Thyroid gland (tissue), 4 donors: ENCODE results near the gene FAM181B. TPM values are rescaled to one million over a fixed set of nuclear protein-coding genes. Genes with fewer than 3 reads are reported as not detected.

Experiments used
- DNase-seq, 2 donors: peaks; one replicate each; pipeline ENCODE4 v3.0.0-alpha.2; 2019
- H3K27ac ChIP-seq, 3 donors: fragments of 200-600 bp; sonication (generic); 1 replicate in 2 of 3; 2 replicates in 1 of 3; pipeline ENCODE4 v1.5.1; 2016 to 2019; ENCODE audit warnings: mild to moderate bottlenecking in 1 of 3, moderate library complexity in 1 of 3
- H3K27me3 ChIP-seq: fragments of 200-600 bp; sonication (generic); one replicate; pipeline ENCODE4 v1.5.1; 2019
- H3K36me3 ChIP-seq, 2 donors: fragments of 200-600 bp; sonication (generic); one replicate each; pipeline ENCODE4 v1.5.1; 2016 to 2019
- H3K4me1 ChIP-seq, 2 donors: fragments of 200-600 bp; sonication (generic); one replicate each; pipeline ENCODE4 v1.5.1; 2017 to 2019
- H3K4me3 ChIP-seq, 3 donors: fragments of 200-600 bp; sonication (generic); replicated peaks in 1 of 3; 1 replicate in 2 of 3; 2 replicates in 1 of 3; pipeline ENCODE4 v1.5.1; 2016; ENCODE audit warnings: mild to moderate bottlenecking in 1 of 3
- H3K9me3 ChIP-seq: fragments of 200-600 bp; sonication (generic); one replicate; pipeline ENCODE4 v1.5.1; 2017
- POLR2A ChIP-seq, 2 donors: fragments of 450-650 bp; IDR thresholded peaks; one replicate each; pipeline ENCODE4 v1.6.1; 2017; ENCODE audit warnings: antibody characterized with exemption in 2 of 2, mild to moderate bottlenecking in 2 of 2, moderate library complexity in 1 of 2
- WGBS, 2 donors: methylation state at CpG; one replicate each; pipeline ENCODE4 v1.1.5; 2017; 5-methylcytosine and 5-hydroxymethylcytosine counted together
- intact Hi-C: fragments of 100-400 bp; cut with DNase I; formaldehyde crosslinking; loops from one replicate; pipeline ENCODE4 v1.15.1; 2023
- total RNA-seq, 4 donors: library from RNA; depleted of rRNA; stranded (reverse); fragments of >200 nt; gene quantifications; one replicate each; pipeline ENCODE4 v1.2.3, GENCODE V29; 2016
- TF ChIP-seq, protein P1 (sequence below), 6 experiments: fragments of 200-600 bp in 3 of 6; fragments of 450-650 bp in 3 of 6; sonication (generic) in 3 of 6; IDR thresholded peaks; one replicate each; pipeline ENCODE4 v1.5.1; 2016 to 2019; ENCODE audit warnings: antibody characterized with exemption in 6 of 6, mild to moderate bottlenecking in 2 of 6, inconsistent platforms in 1 of 6, moderate library complexity in 1 of 6

Gene FAM181B
- total RNA-seq, 4 donors from 2014 or later = 0.94 to 5.1 (median 1.5) TPM

DNA sequence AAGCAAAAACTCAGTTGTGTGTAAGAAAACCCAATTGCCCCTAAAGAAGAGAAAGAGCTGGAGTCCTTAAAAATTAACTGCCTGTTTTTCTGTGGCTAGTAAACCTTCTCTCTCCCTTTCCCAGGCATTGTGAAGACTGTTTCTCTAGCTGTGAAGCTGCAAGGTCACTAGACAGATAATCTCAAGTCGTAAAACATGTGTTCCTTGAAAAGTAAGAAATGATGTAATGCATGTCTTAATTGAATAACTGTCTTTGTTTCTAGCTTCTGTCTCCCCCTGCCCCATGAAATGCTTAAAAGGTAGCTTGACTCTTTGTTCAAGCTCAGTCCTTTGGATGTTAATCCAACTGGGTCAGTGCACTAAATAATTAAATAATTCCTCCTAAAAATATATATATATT lies 29.5 kb upstream of the FAM181B start:
- TF ChIP-seq, protein P1, sequence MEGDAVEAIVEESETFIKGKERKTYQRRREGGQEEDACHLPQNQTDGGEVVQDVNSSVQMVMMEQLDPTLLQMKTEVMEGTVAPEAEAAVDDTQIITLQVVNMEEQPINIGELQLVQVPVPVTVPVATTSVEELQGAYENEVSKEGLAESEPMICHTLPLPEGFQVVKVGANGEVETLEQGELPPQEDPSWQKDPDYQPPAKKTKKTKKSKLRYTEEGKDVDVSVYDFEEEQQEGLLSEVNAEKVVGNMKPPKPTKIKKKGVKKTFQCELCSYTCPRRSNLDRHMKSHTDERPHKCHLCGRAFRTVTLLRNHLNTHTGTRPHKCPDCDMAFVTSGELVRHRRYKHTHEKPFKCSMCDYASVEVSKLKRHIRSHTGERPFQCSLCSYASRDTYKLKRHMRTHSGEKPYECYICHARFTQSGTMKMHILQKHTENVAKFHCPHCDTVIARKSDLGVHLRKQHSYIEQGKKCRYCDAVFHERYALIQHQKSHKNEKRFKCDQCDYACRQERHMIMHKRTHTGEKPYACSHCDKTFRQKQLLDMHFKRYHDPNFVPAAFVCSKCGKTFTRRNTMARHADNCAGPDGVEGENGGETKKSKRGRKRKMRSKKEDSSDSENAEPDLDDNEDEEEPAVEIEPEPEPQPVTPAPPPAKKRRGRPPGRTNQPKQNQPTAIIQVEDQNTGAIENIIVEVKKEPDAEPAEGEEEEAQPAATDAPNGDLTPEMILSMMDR (IDR thresholded peaks at IDR 0.05) = no peak
- TF ChIP-seq POLR2A (IDR thresholded peaks at IDR 0.05) = no peak
- Histone ChIP-seq H3K27me3 (no peaks in the 10 kb centered on the region), H3K4me1 (no peaks in the 10 kb centered on the region), H3K36me3 (no peaks in the 10 kb centered on the region), H3K27ac (no peak overlapping the region), H3K4me3 (no peak overlapping the region), H3K9me3 (no peaks in the 10 kb centered on the region)
- intact Hi-C loops = no loop called here
- WGBS, 2 donors = 81 to 88% methylated on average over 1 of the region's 1 CpG
- no peak for DNase-seq

DNA sequence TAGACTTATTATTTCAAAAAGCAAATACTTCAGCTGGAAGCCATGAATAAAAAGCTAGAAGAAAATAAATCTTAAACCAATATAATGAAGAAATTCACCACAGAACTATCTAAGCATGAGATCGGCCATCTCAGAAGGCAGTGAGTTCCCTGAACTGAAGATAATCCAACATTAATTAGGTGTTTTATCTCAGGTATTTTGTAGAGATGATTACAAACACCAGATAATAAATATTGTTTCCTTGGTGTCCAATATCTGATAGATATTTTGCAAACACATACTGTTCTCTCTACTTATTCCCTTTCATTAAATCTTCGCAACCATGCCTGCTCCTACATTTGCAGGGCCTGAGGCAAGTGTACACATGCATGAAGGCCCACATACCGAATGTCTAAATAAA lies 26.0 kb upstream of the FAM181B start:
- Histone ChIP-seq H3K4me1 (peaks cover under 1 to 6% of the 10 kb centered on the region in 2 donors), H3K4me3 (no peak overlapping the region), H3K27ac (no peak overlapping the region), H3K36me3 (no peaks in the 10 kb centered on the region), H3K9me3 (no peaks in the 10 kb centered on the region), H3K27me3 (no peaks in the 10 kb centered on the region)
- no peak for TF ChIP-seq POLR2A (IDR thresholded peaks at IDR 0.05)
- TF ChIP-seq, protein P1 (IDR thresholded peaks at IDR 0.05) = no peak
- intact Hi-C loops = no loop called here
- no peak for DNase-seq
- WGBS, 2 donors = 95% methylated on average over 3 of the region's 3 CpGs

DNA sequence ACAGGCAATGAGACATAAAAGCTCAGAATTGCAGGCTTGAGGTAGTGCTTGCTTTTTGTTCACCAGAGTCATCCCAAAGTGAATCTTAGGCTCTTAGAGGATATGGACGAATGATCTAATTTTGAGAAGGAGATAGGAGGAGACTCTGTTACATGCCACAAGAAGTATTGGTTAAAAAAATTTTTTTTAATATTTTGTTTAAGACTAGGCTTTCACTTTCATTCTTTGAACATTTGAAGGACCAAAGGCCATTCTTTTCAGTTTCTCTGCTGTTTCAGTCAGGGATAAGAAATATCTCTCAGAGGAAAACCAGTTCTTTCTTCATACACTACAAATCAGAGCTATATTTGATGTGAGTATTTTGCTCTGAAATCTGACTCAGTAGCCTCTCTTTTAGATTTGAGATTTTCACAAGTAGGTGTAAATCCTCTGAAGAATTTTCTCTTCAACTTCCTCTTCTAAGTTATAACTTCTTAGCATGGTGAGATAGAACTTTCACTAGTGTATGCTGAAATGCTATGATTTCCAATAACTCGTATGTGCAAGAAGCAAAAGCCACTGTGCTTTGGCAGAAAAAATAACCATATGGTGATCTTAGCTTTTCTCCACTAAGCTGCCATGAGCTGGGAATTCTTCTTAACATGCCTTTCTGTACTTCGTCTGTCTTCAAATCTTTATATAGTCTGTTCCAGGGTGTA lies 24.1 kb upstream of the FAM181B start:
- no peaks in the 10 kb centered on the region for H3K36me3 ChIP-seq
- H3K4me1 ChIP-seq = peaks cover 10 to 14% of the 10 kb centered on the region in 2 donors
- intact Hi-C loops = no loop called here
- WGBS, 2 donors = 73 to 82% methylated on average over 3 of the region's 3 CpGs
- H3K27me3 ChIP-seq = no peaks in the 10 kb centered on the region
- no peak for TF ChIP-seq POLR2A (IDR thresholded peaks at IDR 0.05)
- TF ChIP-seq, protein P1 (IDR thresholded peaks at IDR 0.05) = no peak
- H3K4me3 ChIP-seq = no peak overlapping the region
- H3K27ac ChIP-seq = no peak overlapping the region
- DNase-seq = no peak
- H3K9me3 ChIP-seq = no peaks in the 10 kb centered on the region

DNA sequence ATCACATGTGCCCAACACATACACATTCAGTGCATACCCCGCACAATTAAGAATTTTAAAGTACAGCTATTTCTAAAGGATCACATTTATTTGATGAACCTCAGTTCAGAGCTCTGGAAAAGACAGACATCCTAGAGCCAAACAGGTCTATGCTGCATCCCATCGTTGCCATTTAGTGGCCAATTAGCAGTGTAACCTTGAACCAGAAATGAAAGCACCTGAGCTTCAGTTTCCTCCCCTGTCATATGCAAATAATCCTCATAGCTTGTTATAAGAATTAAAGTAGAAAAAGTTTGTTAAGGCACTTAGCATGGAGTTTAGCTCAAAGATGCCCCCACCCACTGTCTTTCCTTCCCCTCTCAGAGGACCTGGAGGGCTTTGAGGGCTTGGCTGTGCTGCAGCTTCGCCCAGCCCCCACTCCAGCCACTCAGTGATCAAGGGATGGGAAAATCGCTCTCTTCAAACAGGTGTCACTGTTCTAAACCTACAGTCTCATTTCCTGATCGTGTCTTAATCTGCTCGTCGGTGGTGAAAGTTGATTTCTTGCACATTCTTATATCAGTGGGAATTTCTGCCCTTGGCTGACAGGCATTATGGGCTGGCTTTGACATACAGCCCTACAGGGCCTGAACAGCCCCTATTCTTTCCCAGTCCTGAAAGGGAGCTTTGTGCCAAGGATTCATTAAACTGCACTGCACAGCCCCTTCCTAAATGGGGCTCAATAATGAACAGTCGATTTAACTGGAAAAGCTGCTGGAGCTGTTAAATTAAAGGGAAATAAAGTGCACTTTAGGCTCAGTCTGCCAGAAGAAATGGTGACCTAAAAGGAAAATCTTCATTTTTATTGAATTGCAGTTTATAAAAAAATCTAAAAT lies 23.3 kb upstream of the FAM181B start:
- intact Hi-C loops = no loop called here
- Histone ChIP-seq H3K4me3 (no peak overlapping the region), H3K27ac (no peak overlapping the region), H3K4me1 (peaks cover 10 to 14% of the 10 kb centered on the region in 2 donors), H3K27me3 (no peaks in the 10 kb centered on the region), H3K9me3 (no peaks in the 10 kb centered on the region), H3K36me3 (no peaks in the 10 kb centered on the region)
- TF ChIP-seq POLR2A (IDR thresholded peaks at IDR 0.05) = no peak
- TF ChIP-seq, protein P1 (IDR thresholded peaks at IDR 0.05) = no peak
- no peak for DNase-seq
- 60 to 65% methylated on average over 8 of the region's 8 CpGs for WGBS, 2 donors

DNA sequence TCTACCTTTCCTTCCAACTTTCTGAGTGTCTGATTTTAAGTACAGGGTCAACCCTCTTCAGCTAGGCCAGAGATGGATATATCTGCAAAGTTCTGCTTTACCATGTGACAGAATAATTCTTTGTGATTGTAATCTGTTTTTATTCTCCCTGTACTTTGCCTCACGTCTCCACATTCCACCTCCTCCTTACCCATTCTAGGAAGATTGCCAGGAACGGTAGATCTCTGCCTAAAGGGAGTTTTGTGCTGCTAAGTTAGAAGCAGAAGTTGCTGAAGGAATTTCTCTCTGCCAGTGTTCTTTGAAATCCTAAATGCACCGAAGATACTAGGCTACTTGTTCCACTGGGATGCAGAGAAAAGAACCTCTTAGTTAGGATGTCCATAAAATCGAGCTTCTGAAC lies 20.7 kb upstream of the FAM181B start:
- 18 to 25% methylated on average over 4 of the region's 4 CpGs for WGBS, 2 donors
- H3K27ac ChIP-seq = peak overlapping the region in 2 of 3 donors; percentile 60 to 70
- intact Hi-C loops = no loop called here
- no peaks in the 10 kb centered on the region for H3K36me3 ChIP-seq
- H3K9me3 ChIP-seq = no peaks in the 10 kb centered on the region
- TF ChIP-seq, protein P1 (IDR thresholded peaks at IDR 0.05) = no peak
- no peaks in the 10 kb centered on the region for H3K27me3 ChIP-seq
- H3K4me1 ChIP-seq = peaks cover 10 to 14% of the 10 kb centered on the region in 2 donors
- peak; percentile 18 to 33 for DNase-seq
- no peak overlapping the region for H3K4me3 ChIP-seq
